Nephron progenitor cell (in vitro differentiated cells): ENCODE data around the gene IGFBPL1.

Source experiments
- DNase-seq: peaks from one replicate; pipeline ENCODE4 v3.0.0; 2021
- H3K27ac Mint-ChIP-seq: 2 replicates; pipeline ENCODE4 v1.8.0; 2021; ENCODE audit warnings: mild to moderate bottlenecking, moderate library complexity, mixed read lengths
- H3K27me3 Mint-ChIP-seq: 2 replicates; pipeline ENCODE4 v1.8.0; 2021; ENCODE audit warnings: mild to moderate bottlenecking, low read depth, mixed read lengths; ENCODE audit not compliant: poor library complexity
- H3K36me3 Mint-ChIP-seq: 2 replicates; pipeline ENCODE4 v1.8.0; 2021; ENCODE audit warnings: low read depth, mixed read lengths
- H3K4me1 Mint-ChIP-seq: 2 replicates; pipeline ENCODE4 v1.8.0; 2021; ENCODE audit warnings: mixed read lengths
- H3K4me3 Mint-ChIP-seq: 2 replicates; pipeline ENCODE4 v1.8.0; 2021; ENCODE audit warnings: mild to moderate bottlenecking, moderate library complexity, mixed read lengths
- H3K9me3 Mint-ChIP-seq: 2 replicates; pipeline ENCODE4 v1.8.0; 2021; ENCODE audit warnings: mild to moderate bottlenecking, moderate library complexity, mixed read lengths
- TF ChIP-seq, protein P1 (sequence below): fragments of 200-600 bp; sonication (generic); IDR thresholded peaks from 2 replicates; pipeline ENCODE4 v1.5.0; 2021; ENCODE audit warnings: antibody characterized with exemption

Gene IGFBPL1

DNA sequence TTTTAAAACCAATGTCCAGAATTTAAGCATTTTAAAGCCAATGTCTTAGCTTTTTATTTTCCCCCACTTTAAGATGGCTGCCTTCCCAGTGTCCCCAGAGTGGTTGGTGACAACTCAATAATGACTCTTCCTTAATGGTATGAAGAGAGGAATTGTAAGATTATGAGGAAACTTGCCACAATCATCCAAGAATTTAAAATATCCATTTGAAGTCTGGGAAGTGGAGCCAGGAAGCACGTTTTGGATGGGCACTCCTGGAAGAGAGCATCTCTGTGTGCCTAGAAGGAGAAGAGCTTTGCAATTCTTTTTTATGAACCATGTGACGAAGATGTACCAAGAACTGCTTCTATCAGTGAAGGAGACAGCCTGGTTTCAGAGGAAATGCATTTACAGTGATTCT, 11.3 kb upstream of the IGFBPL1 start:
- H3K9me3 Mint-ChIP-seq, result no peaks in the 10 kb centered on the region
- H3K4me3 Mint-ChIP-seq, result no peak overlapping the region
- peaks cover 15% of the 10 kb centered on the region for H3K27me3 Mint-ChIP-seq
- no peak overlapping the region for H3K27ac Mint-ChIP-seq
- no peak for DNase-seq
- no peaks in the 10 kb centered on the region for H3K36me3 Mint-ChIP-seq
- H3K4me1 Mint-ChIP-seq, result peaks cover 7% of the 10 kb centered on the region
- TF ChIP-seq, protein P1, sequence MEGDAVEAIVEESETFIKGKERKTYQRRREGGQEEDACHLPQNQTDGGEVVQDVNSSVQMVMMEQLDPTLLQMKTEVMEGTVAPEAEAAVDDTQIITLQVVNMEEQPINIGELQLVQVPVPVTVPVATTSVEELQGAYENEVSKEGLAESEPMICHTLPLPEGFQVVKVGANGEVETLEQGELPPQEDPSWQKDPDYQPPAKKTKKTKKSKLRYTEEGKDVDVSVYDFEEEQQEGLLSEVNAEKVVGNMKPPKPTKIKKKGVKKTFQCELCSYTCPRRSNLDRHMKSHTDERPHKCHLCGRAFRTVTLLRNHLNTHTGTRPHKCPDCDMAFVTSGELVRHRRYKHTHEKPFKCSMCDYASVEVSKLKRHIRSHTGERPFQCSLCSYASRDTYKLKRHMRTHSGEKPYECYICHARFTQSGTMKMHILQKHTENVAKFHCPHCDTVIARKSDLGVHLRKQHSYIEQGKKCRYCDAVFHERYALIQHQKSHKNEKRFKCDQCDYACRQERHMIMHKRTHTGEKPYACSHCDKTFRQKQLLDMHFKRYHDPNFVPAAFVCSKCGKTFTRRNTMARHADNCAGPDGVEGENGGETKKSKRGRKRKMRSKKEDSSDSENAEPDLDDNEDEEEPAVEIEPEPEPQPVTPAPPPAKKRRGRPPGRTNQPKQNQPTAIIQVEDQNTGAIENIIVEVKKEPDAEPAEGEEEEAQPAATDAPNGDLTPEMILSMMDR, result no peak

DNA sequence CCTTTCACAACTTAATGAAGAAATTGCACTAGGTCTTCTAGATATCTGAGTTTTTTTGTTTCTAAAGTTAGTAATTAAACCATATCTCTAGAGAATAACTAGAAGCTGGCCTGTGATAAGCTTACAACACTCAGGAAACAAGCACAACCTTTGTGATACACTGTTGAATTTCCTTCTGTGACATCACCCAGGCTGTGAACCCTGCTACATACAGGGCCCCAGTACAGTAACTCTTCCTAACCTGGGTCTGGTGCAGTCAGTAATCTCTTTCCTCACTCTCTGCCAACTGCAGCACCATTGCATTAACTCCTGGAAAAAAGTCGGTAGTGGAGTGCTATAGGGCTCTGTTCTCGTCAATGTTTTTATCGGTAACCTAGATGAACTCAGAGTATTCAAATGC, 10.6 kb upstream of the IGFBPL1 start:
- H3K4me3 Mint-ChIP-seq, result no peak overlapping the region
- no peaks in the 10 kb centered on the region for H3K36me3 Mint-ChIP-seq
- no peak for DNase-seq
- H3K27me3 Mint-ChIP-seq, result peaks cover 15% of the 10 kb centered on the region
- H3K27ac Mint-ChIP-seq, result no peak overlapping the region
- TF ChIP-seq, protein P1, result no peak
- H3K9me3 Mint-ChIP-seq, result no peaks in the 10 kb centered on the region
- peaks cover 7% of the 10 kb centered on the region for H3K4me1 Mint-ChIP-seq

DNA sequence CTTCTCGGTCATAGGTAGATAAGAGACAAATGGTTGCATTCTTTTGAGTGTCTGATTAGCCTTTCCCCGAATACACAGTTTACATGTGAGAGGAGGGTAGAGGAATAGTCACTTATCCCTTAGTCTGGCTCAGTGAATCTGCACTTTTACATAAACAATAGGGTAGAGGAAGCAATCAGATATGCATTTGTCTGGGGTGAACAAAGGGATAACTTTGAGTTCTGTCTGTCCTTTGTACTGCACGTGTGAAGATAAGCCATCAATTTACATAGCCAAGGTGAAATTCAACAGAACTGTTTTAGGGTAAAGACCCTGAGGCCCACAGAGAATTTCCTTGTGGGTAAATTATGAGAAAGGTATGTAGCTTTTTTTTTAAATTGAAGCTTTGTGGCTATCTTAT, 10.1 kb upstream of the IGFBPL1 start:
- Mint-ChIP-seq H3K27me3 (peaks cover 13% of the 10 kb centered on the region), H3K4me1 (peaks cover 7% of the 10 kb centered on the region), H3K36me3 (no peaks in the 10 kb centered on the region), H3K9me3 (no peaks in the 10 kb centered on the region), H3K4me3 (no peak overlapping the region), H3K27ac (no peak overlapping the region)
- no peak for DNase-seq
- TF ChIP-seq, protein P1, result no peak

DNA sequence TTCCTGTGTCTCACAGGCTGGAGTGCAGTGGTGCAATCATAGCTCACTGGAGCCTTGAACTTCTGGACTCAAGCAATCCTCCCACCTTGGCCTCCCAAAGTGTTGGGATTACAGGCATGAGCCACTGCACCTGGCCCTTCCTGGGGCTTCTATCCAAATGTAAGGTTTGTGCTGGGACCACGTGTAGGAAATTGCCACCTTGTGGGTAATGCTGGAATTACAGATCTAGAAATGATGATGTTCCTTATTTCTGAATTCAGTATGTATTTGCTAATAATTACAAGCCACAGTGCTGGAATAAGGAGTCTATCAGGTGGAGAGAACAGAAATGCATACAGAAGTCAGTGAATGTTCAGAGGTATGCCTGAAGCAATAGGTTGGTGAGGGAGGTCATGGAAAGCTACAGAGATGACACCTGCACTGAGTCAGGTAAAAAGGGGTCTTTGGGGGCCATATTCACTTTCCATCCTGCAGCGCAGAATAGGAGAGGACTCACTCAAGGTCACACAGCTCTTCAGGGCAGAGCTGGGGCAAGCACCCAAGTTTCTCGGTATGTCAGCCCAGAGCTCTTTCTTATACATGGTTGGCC, 8.8 kb upstream of the IGFBPL1 start:
- TF ChIP-seq, protein P1, result peak; percentile 75
- peaks cover 7% of the 10 kb centered on the region for H3K4me1 Mint-ChIP-seq
- H3K4me3 Mint-ChIP-seq, result no peak overlapping the region
- no peaks in the 10 kb centered on the region for H3K9me3 Mint-ChIP-seq
- H3K36me3 Mint-ChIP-seq, result no peaks in the 10 kb centered on the region
- H3K27me3 Mint-ChIP-seq, result peaks cover 8% of the 10 kb centered on the region
- no peak overlapping the region for H3K27ac Mint-ChIP-seq
- no peak for DNase-seq

DNA sequence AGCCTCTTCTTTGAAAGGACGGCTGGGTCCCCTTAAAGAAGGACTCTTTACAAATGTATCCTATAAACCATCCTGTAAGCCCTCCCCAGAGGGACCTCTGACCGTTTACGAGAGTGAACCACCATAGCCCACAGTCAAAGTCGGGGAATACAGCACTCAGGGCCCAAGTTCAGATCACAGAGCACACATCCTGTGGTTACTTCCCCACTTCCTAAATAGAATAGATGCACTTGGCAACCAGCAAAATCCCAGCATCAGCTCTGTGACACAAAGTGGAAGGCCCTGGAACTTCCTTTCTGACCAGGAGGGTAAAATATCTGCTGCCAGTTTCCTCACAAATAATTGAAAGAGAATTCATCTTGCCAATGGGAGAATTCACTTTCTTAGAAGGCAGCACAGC, 6.9 kb upstream of the IGFBPL1 start:
- Mint-ChIP-seq H3K27me3 (peaks cover 10% of the 10 kb centered on the region), H3K9me3 (no peaks in the 10 kb centered on the region), H3K27ac (no peak overlapping the region), H3K4me3 (no peak overlapping the region), H3K36me3 (no peaks in the 10 kb centered on the region), H3K4me1 (peaks cover 13% of the 10 kb centered on the region)
- TF ChIP-seq, protein P1, result no peak
- no peak for DNase-seq

DNA sequence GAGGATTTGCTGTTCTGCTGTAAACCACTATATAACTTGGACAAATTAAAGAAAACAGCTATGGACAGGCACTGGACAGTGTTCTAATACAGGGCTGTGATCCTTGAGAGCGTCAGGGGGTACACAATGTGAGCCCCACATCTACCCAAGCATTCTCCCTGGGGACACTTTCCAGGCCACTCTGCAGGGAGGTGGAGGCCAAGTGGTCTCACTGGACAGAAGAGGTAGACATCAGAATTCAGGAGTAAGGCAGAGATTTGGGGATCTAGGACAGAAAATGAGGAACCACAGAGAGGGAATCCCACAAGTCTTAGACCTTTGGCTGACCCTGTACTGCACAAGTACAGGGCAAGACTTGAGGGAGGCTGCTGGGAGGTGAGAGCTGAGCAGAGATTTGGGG, 3.8 kb upstream of the IGFBPL1 start:
- TF ChIP-seq, protein P1, result no peak
- H3K27me3 Mint-ChIP-seq, result peaks cover 27% of the 10 kb centered on the region
- no peaks in the 10 kb centered on the region for H3K36me3 Mint-ChIP-seq
- DNase-seq, result no peak
- H3K4me3 Mint-ChIP-seq, result no peak overlapping the region
- H3K9me3 Mint-ChIP-seq, result no peaks in the 10 kb centered on the region
- H3K27ac Mint-ChIP-seq, result no peak overlapping the region
- H3K4me1 Mint-ChIP-seq, result peaks cover 22% of the 10 kb centered on the region
